Breast epithelium (tissue), 4 donors: ENCODE measurements around the gene PRDM2. TPM values are rescaled to one million over a fixed set of nuclear protein-coding genes. Genes with fewer than 3 reads are reported as not detected.
A peak's percentile ranks its signal among the peaks of the same experiment; 100 is the strongest.

ENCODE experiments used
- DNase-seq, 2 donors: peaks; one replicate each; pipeline ENCODE4 v3.0.0-alpha.2; 2019; ENCODE audit warnings: low spot score in 2 of 2
- H3K27ac ChIP-seq, 2 donors: fragments of 200-600 bp; sonication (generic) in 1 of 2; one replicate each; pipeline ENCODE4 v1.5.1; 2016 to 2019; ENCODE audit warnings: mild to moderate bottlenecking in 1 of 2
- H3K27me3 ChIP-seq, 2 donors: fragments of 200-600 bp; sonication (generic) in 1 of 2; one replicate each; pipeline versions ENCODE4 v1.5.1 to v1.6.0; 2017 to 2019; ENCODE audit warnings: control low read depth in 1 of 2, mild to moderate bottlenecking in 1 of 2
- H3K36me3 ChIP-seq: fragments of 200-600 bp; one replicate; pipeline ENCODE4 v1.5.1; 2019
- H3K4me1 ChIP-seq, 2 donors: fragments of 200-600 bp; sonication (generic); one replicate each; pipeline ENCODE4 v1.5.1; 2016 to 2019; ENCODE audit warnings: control low read depth in 1 of 2
- H3K4me3 ChIP-seq, 3 donors: fragments of 200-600 bp; sonication (generic); 1 replicate in 2 of 3; 2 replicates in 1 of 3; pipeline ENCODE4 v1.5.1; 2016 to 2019; ENCODE audit warnings: mild to moderate bottlenecking in 3 of 3, moderate library complexity in 2 of 3
- H3K9me3 ChIP-seq, 2 donors: fragments of 200-600 bp; sonication (generic) in 1 of 2; one replicate each; pipeline ENCODE4 v1.5.1; 2016 to 2019; ENCODE audit warnings: control low read depth in 1 of 2
- CTCF ChIP-seq, 3 donors: fragments of 450-650 bp; IDR thresholded peaks; one replicate each; pipeline ENCODE4 v1.5.1; 2016 to 2017; ENCODE audit warnings: antibody characterized with exemption in 3 of 3, mild to moderate bottlenecking in 3 of 3, moderate library complexity in 3 of 3
- POLR2A ChIP-seq: fragments of 450-650 bp; IDR thresholded peaks from one replicate; pipeline ENCODE4 v1.6.1; 2016; ENCODE audit warnings: antibody characterized with exemption, mild to moderate bottlenecking, moderate library complexity
- POLR2AphosphoS5 ChIP-seq, 3 donors: sonication (generic); formaldehyde crosslinking; IDR thresholded peaks; one replicate each; pipeline ENCODE4 v1.6.1; 2017; ENCODE audit warnings: antibody characterized with exemption in 3 of 3
- intact Hi-C: fragments of 100-400 bp; cut with DNase I; formaldehyde crosslinking; loops from one replicate; pipeline ENCODE4 v1.15.1; 2023; ENCODE audit warnings: low total_unique reads
- total RNA-seq, 3 donors: library from RNA; depleted of rRNA; stranded (reverse); fragments of >200 nt; gene quantifications; one replicate each; pipeline ENCODE4 v1.1.0, GENCODE V29; 2016

Gene PRDM2
- total RNA-seq, 3 donors from 2014 or later: 45.6 to 57.1 (median 47.2) TPM

DNA sequence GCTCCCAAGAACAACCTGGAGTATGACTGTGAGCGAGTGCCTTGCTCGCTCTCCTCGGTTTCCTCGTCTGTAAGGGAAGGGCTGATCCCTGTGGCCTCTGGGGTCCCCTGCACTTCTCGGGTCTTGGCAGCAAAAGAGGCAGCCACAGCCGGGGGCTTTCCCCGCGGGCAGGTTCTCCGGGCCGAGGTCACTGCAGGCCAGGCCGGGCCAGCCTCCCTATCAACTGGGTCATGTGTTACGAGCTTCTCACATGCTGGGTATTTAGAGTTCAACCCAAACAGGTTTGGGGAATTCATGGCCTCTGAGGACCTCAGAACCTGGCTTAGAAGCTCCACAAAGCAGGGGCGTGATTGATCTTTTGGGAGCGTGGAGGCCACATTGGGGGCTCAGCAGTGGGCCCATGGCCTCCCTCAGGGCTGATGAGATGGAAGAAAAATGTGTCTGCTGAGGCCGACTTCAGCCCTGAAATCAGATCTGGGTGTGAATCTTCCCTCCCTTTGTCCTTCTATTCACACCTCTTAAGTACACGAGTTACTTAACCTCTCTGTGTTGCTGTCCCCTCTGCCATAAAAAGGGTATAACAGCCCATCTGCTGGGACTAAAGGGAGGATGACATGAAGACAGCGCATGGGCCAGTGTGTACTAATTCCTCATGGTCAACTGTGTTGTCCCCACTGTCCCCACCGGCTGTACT, 103.7 kb downstream of the PRDM2 start:
- H3K9me3 ChIP-seq: no peaks in the 10 kb centered on the region
- intact Hi-C loops: no loop called here
- H3K4me3 ChIP-seq: no peak overlapping the region
- no peaks in the 10 kb centered on the region for H3K36me3 ChIP-seq
- no peak for DNase-seq
- no peaks in the 10 kb centered on the region for H3K27me3 ChIP-seq
- TF ChIP-seq CTCF (IDR thresholded peaks at IDR 0.05) (no peak), POLR2A (no peak), POLR2AphosphoS5 (IDR thresholded peaks at IDR 0.05) (no peak)
- peaks cover 4 to 13% of the 10 kb centered on the region in 2 donors for H3K4me1 ChIP-seq
- no peak overlapping the region for H3K27ac ChIP-seq

GRCh38 chr1:13804240-13804633, 104.2 kb downstream of the PRDM2 start:
- no peaks in the 10 kb centered on the region for H3K36me3 ChIP-seq
- peaks cover 4 to 13% of the 10 kb centered on the region in 2 donors for H3K4me1 ChIP-seq
- H3K9me3 ChIP-seq: no peaks in the 10 kb centered on the region
- no peak overlapping the region for H3K27ac ChIP-seq
- H3K4me3 ChIP-seq: no peak overlapping the region
- no peak for TF ChIP-seq POLR2AphosphoS5 (IDR thresholded peaks at IDR 0.05)
- no peak for TF ChIP-seq CTCF (IDR thresholded peaks at IDR 0.05)
- TF ChIP-seq POLR2A: no peak
- DNase-seq: no peak
- H3K27me3 ChIP-seq: no peaks in the 10 kb centered on the region
- intact Hi-C loops: no loop called here

DNA sequence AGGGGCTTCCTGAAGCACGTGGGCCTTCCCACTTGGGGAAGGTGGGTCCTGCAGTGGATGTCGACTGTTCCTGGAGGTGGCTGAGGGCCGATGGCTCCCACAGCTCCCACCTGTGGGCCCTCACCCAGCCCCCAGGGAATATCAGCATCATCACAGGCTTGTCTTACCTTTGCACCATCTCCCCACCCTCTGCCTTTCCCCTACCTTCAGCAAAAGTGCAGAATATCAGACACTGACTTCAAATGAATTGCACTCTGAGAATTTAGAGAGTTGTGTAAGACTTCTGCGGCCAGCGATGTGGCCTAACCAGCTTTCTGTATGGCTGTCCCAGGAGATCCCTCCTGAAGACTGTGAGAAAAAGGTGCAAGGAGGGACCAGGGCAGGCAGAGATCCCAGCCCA, 105.4 kb downstream of the PRDM2 start:
- TF ChIP-seq POLR2A (no peak), POLR2AphosphoS5 (IDR thresholded peaks at IDR 0.05) (no peak), CTCF (IDR thresholded peaks at IDR 0.05) (no peak)
- no peaks in the 10 kb centered on the region for H3K27me3 ChIP-seq
- intact Hi-C loops: no loop called here
- no peaks in the 10 kb centered on the region for H3K36me3 ChIP-seq
- peaks cover 4 to 13% of the 10 kb centered on the region in 2 donors for H3K4me1 ChIP-seq
- no peaks in the 10 kb centered on the region for H3K9me3 ChIP-seq
- no peak for DNase-seq
- H3K4me3 ChIP-seq: no peak overlapping the region
- no peak overlapping the region for H3K27ac ChIP-seq

GRCh38 chr1:13806108-13806507, 106.1 kb downstream of the PRDM2 start:
- Histone ChIP-seq H3K27ac (no peak overlapping the region), H3K4me3 (no peak overlapping the region), H3K4me1 (peaks cover 0 to 7% of the 10 kb centered on the region in 2 donors), H3K27me3 (no peaks in the 10 kb centered on the region), H3K36me3 (no peaks in the 10 kb centered on the region), H3K9me3 (no peaks in the 10 kb centered on the region)
- no peak for DNase-seq
- TF ChIP-seq POLR2A (no peak), POLR2AphosphoS5 (IDR thresholded peaks at IDR 0.05) (no peak), CTCF (IDR thresholded peaks at IDR 0.05) (no peak)
- intact Hi-C loops: no loop called here

DNA sequence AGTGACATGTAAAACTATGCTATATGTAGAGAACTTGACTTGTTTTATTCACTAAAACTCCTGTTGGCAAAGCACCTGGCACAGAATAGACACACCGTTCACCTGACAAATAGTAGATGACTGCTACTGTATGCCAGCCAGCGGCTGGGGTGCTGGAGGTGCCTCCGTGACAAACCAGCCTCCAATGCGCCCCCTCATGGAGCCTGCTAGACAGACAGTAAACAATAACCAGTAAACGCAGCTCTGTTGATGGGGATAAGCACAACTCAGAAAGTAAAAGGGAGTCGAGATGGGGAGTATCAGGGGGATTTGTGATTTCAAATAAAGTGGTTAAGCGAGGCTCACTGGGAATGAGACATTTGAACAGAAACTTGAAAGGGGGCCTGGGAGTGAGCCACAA, 107.2 kb downstream of the PRDM2 start:
- no peak for TF ChIP-seq POLR2A
- TF ChIP-seq CTCF (IDR thresholded peaks at IDR 0.05): peak in 2 of 3 donors; percentile 14 to 51
- DNase-seq: peak in 1 of 2 donors; percentile 72
- intact Hi-C loops: no loop called here
- Histone ChIP-seq H3K27me3 (no peaks in the 10 kb centered on the region), H3K36me3 (no peaks in the 10 kb centered on the region), H3K27ac (no peak overlapping the region), H3K9me3 (no peaks in the 10 kb centered on the region), H3K4me3 (no peak overlapping the region), H3K4me1 (no peaks in the 10 kb centered on the region)
